HG03439 (cell line): ENCODE results near the gene FNDC3B.
"Not testable (repeated sequence)": the region's sequence is repeated elsewhere in the genome, so short reads cannot be mapped to it uniquely, and the experiment has no call there.

Experiments
- ATAC-seq: cut with Tn5 transposase; IDR thresholded peaks from one replicate; pipeline ENCODE4 v1.9.1; 2021; ENCODE audit warnings: mild to moderate bottlenecking, moderate library complexity; ENCODE audit not compliant: unreplicated experiment

The FNDC3B gene

DNA sequence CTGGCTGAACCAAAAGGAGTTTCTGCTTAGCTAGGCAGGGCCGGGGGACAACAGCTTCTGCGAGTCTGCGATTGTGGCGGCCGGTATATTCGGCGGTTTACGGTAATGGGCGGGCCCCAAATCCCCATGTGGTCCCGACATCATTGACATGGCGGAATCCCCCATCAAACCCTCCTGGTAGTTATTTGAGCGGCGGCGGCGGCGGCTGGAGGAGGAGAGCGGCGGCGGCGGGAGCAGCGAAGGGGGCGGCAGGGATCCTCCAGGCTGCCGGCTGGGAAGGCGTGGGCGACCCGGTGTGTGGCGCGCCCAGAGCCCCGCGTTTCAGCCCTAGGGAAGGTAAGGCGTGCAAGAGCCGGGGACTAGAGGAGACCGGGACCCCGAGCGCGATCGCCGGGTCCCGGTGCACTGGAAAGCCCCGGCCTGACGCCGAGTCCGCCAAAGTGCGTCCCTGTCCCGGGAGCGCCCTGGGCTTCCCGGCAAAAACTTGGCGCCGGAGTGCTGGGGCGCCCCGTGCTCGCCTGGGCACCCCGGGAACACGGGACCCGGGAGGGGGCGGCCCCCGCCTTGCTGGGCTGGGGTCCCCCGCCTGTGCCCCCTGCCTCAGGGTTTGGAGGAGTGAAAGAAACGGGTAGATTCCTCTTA lies at the start of gene FNDC3B:
FNDC3B (plus strand) TSS at position 143 of the 642 bp plus-strand sequence. CDS start 72,902 bp downstream, outside the sequence.
- ATAC-seq = peak; percentile 61

DNA sequence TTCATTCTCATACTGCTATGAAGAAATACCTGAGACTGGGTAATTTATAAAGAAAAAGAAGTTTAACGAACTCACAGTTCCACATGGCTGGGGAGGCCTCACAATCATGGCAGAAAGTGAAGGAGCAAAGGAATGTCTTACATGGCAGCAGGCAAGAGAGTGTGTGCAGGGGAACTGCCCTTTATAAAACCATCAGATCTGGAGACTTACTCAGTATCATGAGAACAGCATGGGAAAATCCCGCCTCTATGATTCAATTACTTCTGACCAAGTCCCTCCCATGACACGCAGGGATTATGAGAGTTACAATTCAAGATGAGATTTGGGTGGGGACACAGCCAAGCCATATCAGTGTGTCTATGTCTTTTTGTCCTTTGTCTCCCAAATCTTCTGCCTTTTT lies 49.1 kb upstream of the FNDC3B start:
- ATAC-seq = not testable (repeated sequence)

DNA sequence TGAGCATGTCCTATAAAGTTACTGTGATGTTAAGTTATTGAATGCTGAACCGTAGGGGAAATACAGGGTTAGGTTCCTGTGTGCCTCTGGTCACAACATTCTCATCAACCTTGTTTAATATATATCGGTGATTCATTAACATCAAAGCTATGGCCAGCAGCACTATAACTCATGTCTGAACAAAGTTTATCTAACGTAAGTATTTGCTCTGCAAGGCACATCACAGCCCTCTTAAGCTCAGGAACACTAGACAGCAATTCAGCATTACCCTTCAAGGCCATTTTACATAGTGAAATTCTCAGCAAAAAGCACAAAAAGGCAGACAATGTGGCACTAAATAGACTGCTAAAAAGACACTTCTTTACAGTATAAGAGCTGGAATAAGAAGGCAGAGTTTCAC lies 48.2 kb upstream of the FNDC3B start:
- no peak for ATAC-seq

DNA sequence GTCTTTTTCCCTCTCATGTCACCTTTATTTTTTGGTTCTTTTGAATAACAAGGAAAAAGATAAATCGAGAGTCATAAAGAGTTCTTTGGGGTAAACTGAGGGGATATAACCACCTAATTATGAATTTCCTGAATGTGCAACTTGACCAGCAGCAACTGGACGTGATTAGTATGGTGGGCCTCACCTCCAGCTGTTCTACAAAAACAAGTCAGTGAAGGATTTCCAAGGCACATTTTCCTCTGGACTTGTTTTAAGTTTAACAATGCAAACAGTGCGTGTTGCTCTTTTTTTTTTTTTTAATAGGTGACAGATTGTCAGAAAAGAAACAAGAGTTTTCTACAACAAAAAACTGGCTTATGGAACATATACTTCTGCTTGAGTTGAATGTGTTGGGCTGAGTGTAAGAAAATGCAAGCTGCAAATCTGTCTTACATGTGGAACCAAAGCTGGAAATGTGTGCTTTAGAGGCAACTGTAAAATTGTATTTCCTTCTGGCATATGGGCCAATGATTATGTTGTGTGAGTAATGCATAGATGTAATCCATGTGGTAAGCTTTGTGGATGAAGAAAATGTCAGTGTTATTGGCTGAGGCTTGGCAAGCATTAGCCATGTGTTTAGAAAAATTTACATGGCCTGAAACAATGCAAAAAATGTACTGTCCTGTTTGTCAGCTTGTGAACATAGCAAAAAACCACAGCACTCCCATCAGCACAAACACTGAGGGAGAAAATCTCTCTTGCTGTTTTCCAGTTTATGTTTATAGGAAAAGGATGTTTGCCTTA lies 44.5 kb upstream of the FNDC3B start:
- ATAC-seq = no peak

DNA sequence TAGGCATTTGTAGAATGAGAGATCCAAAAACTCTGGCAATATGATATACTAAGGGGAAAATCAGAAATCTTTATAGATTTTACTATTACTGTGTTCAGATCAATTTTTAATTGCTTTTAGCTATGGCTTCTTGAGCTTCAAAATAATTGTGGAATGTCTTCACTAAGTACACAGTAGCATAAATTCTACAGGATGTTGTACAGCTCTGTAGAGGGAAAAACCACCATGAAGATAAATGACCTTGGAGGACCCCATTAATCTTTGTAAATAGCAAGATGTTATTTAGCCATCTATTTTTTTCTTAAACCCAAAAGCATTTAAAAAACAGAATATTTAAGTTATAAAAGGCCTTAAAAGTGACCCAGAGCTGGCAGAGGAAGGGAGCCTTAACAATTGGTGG lies 43.9 kb upstream of the FNDC3B start:
- ATAC-seq = no peak

DNA sequence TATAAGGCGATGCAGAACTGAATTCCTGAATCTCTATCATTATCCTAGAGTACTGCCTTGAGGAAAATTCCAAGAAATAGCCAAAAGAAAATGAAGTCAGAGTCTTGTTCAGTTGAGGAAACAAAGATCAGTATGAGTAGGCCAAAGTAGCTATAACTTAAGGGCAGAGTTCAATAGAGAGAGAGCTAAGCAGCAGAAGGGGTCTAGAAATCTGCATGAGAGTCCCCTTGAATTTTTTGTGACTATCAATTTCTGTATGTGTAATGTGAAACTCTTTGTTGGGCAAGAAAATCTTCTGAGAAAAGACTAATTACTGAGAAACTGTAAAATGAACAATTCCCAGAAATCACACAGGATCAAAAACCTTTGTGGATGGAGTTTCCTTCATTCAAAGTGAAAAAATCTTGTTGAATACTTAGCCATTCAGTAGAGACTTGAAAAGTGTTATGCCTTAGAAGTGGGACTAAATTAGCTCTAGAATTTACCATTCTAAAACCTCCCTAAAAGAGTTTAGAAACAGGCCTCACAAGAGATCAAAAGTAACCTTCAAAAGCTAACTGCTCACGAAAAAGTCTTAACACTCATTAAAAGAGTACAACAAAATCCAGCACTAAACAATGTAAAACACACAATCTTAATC lies 43.1 kb upstream of the FNDC3B start:
- ATAC-seq = no peak

DNA sequence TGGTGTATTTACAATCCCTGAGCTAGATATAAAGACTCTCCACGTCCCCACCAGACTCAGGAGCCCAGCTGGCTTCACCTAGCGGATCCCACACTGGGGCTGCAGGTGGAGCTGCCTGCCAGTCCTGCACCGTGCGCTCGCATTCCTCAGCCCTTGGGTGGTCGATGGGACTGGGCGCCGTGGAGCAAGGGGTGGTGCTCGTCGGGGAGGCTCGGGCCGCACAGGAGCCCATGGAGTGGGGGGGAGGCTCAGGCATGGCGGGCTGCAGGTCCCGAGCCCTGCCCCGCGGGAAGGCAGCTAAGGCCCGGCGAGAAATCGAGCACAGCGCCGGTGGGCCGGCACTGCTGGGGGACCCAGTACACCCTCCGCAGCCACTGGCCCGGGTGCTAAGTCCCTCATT lies 40.6 kb upstream of the FNDC3B start:
- not testable (repeated sequence) for ATAC-seq

DNA sequence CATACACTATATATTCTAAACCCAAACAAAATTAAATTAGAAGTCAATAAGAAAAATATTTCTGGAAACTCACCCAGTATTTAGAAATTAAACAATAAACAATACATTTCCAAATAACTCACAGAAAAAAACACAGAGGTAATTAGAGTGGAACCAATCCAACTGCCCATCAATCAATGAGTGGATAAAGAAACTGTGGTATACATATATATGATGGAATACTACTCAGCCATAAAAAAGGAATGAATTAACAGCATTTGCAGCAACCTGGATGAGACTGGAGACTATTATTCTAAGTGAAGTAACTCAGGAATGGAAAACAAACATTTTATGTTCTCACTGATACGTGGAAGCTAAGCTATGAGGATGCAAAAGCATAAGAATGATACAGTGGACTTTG lies 37.8 kb upstream of the FNDC3B start:
- not testable (repeated sequence) for ATAC-seq

DNA sequence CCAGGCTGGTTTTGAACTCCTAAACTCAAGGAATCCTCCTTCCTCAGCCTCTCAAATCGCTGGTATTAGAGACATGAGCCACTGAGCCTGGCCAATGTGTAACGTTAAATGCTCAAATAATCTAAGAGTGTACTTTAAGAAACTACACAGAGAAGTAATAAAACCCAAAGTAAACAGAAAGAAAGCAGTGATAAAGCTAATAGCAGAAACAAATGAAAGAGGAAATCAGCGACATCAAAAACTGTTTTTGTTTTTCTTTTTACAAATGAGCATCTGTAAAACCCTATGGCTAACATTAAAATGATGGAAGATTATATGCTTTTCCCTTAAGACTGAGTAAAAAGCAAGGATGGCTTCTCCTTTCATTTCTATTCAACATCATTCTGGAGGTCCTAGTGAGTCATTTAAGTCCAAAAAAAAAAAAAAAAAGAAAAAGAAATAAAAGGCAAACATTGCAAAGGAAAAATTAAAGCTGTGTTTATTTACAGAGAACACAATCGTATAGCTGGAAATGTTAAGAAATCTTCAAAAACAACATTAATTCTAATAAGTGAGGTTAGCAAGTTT lies 36.8 kb upstream of the FNDC3B start:
- ATAC-seq = no peak

DNA sequence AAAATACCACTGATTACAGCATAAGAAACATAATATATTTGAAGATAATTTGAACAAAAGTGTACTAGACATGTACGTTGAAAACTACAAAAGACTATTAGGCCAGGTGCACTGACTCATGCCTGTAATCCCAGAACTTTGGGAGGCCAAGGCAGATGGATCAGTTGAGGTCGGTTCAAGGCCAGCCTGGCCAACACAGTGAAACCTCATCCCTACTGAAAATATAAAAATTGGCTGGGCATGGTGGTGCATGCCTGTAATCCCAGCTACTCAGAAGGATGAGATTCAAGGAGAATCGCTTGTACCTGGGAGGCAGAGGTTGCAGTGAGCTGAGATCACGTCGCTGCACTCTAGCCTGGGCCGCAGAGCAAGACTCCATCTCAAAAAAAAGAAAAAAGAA lies 36.2 kb upstream of the FNDC3B start:
- ATAC-seq = no peak

DNA sequence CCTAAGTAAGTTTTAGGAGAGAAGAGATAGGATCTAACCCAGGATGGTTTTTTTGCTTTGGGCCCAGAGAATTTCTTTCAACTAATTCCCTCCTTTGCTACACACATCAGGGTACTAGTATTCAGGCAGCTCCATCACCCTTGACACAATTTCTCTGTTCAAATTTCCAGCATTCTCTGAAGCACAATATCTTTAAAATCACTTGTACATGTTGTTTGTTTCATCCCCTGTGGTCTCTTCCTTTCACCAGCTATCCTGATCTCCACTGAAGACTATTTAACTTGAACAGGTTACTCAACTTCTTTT lies 32.4 kb upstream of the FNDC3B start:
- no peak for ATAC-seq

DNA sequence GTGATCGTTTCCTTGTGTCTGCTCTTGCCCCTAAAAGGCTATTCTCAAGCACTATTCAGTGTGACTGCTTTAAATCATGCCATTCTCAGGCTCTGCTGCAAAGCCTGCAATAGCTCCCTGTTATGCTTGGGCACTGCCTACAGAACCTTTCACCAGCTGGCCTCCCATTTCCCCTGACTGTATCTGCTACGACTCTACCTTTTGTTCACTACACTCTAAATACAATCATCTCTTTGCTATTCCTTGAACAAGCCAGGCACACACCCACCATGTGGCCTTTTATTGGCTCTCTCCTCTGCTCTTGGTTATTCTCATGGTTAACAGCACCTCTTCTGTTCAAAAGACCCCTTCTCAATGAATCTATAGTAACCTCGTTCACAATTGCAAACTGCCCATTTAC lies 29.6 kb upstream of the FNDC3B start:
- ATAC-seq = no peak

DNA sequence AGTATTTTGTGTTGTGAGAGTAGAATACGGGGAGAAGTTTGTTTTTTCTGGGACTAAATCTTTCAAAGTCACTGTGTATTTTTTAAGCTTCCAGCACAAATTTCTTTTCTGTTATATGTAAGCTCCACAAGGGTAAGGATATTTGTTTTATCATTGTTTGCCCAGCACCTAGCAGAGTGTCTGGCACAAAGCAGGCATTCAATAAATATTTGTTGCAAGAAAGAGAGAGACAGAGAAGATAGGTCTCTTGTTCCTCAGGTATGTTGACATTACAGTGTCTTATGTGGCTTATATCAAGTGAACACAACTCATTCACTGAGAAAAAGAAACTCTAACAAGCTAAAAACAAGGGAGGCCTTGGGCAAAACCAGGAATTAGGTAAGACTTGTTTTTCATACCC lies 26.6 kb upstream of the FNDC3B start:
- ATAC-seq = no peak

DNA sequence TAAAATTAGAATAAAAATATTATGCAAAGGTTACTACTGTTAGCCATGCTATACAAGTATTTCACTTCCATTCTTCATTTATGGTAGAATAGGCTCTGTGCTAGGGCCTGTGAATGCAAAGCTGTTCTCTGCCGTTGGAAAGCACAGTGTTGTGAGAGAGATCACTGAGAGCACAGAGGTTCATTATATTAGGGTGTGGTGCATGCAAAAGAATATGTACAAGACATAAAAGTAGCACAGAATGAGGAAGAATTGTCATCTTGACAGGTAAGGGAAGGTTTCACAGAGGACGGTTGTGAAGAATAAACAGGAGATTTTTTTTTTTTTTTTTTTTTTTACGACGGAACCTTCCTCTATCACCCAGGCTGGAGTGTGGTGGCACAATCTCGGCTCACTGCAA lies 25.2 kb upstream of the FNDC3B start:
- no peak for ATAC-seq

DNA sequence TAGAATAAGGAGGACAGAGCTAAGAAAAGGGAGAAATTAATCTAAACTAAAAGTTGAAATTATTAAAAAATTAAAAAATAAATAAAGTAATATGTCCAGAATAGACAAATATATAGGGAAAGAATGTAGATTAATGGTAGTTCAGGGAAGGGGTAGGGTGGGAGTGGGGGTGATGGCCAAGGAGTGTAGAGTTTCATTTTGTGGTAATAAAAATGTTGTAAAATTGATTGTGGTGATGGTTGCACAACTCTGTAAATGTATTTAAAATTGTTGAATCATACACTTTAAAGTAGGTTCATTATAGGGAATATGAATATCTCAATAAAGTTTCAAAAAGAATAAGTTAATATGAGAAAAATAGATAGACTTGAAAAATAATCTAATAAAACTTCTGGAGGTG lies 21.0 kb upstream of the FNDC3B start:
- ATAC-seq = no peak

DNA sequence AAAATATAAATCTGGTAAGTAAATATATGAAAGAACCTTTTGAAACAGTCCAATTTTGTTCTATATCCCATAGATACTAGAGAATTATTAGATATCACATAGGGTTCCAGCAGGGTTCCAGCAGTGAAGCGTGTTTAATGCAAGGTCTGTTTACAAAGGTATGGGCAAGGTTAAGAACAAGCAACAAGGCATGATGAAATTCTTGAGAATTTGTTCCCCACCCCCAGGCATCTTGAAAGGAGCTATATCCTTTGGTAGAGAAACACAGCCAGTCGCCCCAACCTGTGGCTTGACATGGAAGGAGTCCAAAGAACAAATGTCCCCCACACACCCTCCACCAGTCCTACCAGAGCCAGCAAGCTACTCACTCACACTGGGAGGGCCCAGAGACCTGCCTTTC lies 18.6 kb upstream of the FNDC3B start:
- no peak for ATAC-seq

DNA sequence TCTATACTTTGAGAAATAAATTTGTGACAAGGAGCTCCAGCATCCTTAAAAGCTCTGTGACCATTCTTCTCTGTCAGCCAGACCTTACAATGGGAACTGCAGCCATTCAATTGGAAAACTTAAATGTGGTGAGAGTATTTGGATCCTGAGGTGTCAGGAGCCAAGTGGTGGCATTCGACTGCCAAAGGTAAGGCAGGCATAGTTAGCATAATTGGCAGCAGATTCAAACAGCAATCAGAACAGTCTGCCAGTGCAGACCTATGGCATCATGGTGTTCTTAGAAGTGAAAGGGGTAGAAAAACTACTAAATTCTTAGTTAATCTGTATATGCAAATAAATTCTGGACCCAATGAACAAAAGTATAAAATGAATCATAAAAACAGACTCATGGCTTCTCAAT lies 18.2 kb upstream of the FNDC3B start:
- ATAC-seq = no peak

DNA sequence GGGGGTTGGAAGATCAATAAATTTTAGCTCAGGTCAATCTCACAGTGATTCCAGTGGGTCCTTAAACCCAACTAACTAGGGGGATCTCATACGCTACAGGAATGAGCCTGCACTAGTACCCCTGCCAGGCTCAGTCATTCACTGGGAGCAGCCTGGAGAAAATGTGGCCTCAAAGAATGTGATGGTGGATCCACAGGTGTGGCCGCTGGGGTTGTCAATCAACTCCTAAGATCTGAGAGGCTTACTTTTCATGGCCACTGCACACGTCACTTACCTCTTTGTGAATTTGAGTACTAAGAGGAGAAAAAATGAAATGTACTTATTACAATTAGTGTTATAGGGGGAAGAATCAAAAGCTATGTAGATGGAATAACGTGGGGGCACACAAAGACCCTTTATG lies 17.5 kb upstream of the FNDC3B start:
- ATAC-seq = no peak

DNA sequence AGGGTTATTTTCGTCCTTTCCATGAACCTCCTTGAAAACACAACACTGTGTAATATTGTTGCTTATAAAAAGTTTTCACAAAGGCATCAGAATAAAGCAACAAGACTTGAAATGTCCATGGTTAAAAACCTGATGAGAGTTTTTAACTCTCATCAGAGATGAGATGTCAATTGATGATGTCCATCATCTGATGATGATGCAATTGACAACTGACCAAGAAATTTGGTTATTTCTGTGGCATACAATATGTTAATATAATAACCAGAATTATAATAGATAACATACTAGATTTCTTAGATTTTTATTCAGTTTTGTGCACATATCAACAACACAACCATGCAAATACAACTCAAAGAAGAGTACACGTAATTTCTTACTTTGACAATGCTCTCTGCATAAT lies 15.5 kb upstream of the FNDC3B start:
- ATAC-seq = no peak

DNA sequence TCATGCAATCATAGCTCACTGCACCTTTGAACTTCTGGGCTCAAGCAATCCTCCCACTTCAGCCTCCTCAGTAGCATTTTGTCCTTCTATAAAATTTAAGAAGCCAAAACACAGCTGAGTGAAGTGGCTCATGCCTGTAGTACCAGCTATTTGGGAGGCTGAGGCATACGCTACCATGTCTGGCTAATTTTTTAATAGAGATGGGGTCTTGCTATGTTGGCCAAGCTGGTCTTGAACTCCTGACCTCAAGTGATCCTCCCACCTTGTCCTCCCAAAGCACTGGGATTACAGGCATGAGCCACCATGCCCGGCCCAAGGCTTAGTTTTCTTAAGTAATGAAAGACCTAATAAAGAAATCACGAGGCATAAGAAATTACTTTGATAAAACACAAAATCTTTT lies 14.7 kb upstream of the FNDC3B start:
- ATAC-seq = no peak

DNA sequence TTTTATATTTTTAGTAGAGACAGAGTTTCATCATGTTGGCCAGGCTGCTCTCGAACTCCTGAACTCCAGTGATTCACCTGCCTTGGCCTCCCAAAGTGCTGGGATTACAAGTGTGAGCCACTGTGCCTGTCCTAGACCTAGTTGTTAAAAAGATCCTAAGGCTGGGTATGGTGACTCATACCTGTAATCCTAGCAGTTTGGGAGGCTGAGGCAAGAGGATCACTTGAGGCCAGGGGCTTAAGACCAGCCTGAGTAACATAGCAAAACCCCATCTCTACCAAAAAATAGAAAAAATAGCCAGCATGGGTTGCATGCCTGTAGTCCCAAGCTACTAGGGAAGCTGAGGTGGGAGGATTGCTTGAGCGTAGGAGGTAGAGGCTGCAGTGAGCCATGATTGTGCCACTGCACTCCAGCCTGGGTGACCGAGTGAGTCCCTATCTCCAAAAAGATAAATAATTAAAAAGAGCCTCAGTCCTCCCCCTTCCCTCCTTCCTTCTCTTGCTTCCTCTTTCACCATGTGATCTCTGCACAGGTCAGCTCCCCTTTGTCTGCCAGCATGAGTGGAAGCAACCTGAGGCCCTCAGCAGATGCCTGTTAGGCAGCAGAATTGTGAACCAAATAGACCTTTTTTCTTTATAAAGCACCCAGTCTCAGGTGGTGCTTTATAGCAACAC lies 9.8 kb upstream of the FNDC3B start:
- no peak for ATAC-seq
